CD1c-positive myeloid dendritic cell (primary cell): ENCODE measurements around the gene PADI6.

ENCODE experiments used
- DNase-seq: peaks from one replicate; pipeline ENCODE4 v3.0.0-alpha.2; 2016; ENCODE audit errors: extremely low spot score

The PADI6 gene

GRCh38 chr1:17356387-17357026 is 15.5 kb upstream of the PADI6 start:
- no peak for DNase-seq

GRCh38 chr1:17358557-17358956 is 13.4 kb upstream of the PADI6 start:
- DNase-seq: no peak

GRCh38 chr1:17359031-17359430 is 13.0 kb upstream of the PADI6 start:
- no peak for DNase-seq

- DNase-seq: no peak
Observed at GRCh38 chr1:17359808-17360207, 12.2 kb upstream of the PADI6 start.

- no peak for DNase-seq
Observed at GRCh38 chr1:17360272-17360956, 11.6 kb upstream of the PADI6 start.

GRCh38 chr1:17361687-17362086 is 10.3 kb upstream of the PADI6 start:
- no peak for DNase-seq

- DNase-seq: no peak
Observed at GRCh38 chr1:17363351-17363750, 8.6 kb upstream of the PADI6 start.

- no peak for DNase-seq
Observed at GRCh38 chr1:17363771-17364170, 8.2 kb upstream of the PADI6 start.

GRCh38 chr1:17365293-17365692 is 6.7 kb upstream of the PADI6 start:
- peak; percentile 68 for DNase-seq

- no peak for DNase-seq
Observed at GRCh38 chr1:17369466-17369865, 2.5 kb upstream of the PADI6 start.

- DNase-seq: no peak
Observed at GRCh38 chr1:17370618-17371017, 1.4 kb upstream of the PADI6 start.

- DNase-seq: no peak
Observed at GRCh38 chr1:17372955-17373354, 959 bp downstream of the PADI6 start.

GRCh38 chr1:17375651-17376050 is 3.7 kb downstream of the PADI6 start:
- DNase-seq: no peak

- DNase-seq: no peak
Observed at GRCh38 chr1:17377325-17377953, 5.4 kb downstream of the PADI6 start.

GRCh38 chr1:17381161-17381560 is 9.2 kb downstream of the PADI6 start:
- DNase-seq: peak; percentile 28

GRCh38 chr1:17392199-17392740 is 20.3 kb downstream of the PADI6 start:
- no peak for DNase-seq

GRCh38 chr1:17393230-17393629 is 21.2 kb downstream of the PADI6 start:
- DNase-seq: peak; percentile 20

GRCh38 chr1:17397910-17398695 is 26.1 kb downstream of the PADI6 start:
- DNase-seq: peak; percentile 72

GRCh38 chr1:17400725-17401341 is 28.8 kb downstream of the PADI6 start:
- no peak for DNase-seq

GRCh38 chr1:17401841-17402240 is 29.8 kb downstream of the PADI6 start:
- DNase-seq: no peak

- DNase-seq: no peak
Observed at GRCh38 chr1:17403081-17403480, 31.1 kb downstream of the PADI6 start.
